ENCODE data around the gene FHL3.

FHL3 gene

GRCh38 chr1:38012363-38013226 is 7.3 kb upstream of the FHL3 start, which contains the start of gene UTP11:
Gene UTP11 (plus strand): TSS chr1:38012734. CDS start chr1:38012803, 69 bp downstream.
- DNase-seq (ENCODE audit: low spot score) = peak; percentile 98

- no peak for DNase-seq (ENCODE audit: low spot score)
Measured at GRCh38 chr1:38009841-38010180, 4.5 kb upstream of the FHL3 start.

- no peak for DNase-seq (ENCODE audit: low spot score)
Measured at GRCh38 chr1:38009088-38009840, 4.0 kb upstream of the FHL3 start.

GRCh38 chr1:38006008-38006828 is 904 bp upstream of the FHL3 start:
- DNase-seq (ENCODE audit: low spot score) = no peak

GRCh38 chr1:38004284-38005108 is 818 bp downstream of the FHL3 start:
- no peak for DNase-seq (ENCODE audit: low spot score)

- DNase-seq (ENCODE audit: low spot score) = no peak
Measured at GRCh38 chr1:38003261-38004250, 1.8 kb downstream of the FHL3 start.

- no peak for DNase-seq (ENCODE audit: low spot score)
Measured at GRCh38 chr1:38000529-38001455, 4.5 kb downstream of the FHL3 start.

- no peak for DNase-seq (ENCODE audit: low spot score)
Measured at GRCh38 chr1:38000233-38000528, 5.1 kb downstream of the FHL3 start.

GRCh38 chr1:37999430-38000232 is 5.7 kb downstream of the FHL3 start:
- no peak for DNase-seq (ENCODE audit: low spot score)

GRCh38 chr1:37998913-37999429 is 6.3 kb downstream of the FHL3 start:
- no peak for DNase-seq (ENCODE audit: low spot score)

- no peak for DNase-seq (ENCODE audit: low spot score)
Measured at GRCh38 chr1:37998089-37998808, 7.1 kb downstream of the FHL3 start.

GRCh38 chr1:37997256-37998088 is 7.8 kb downstream of the FHL3 start:
- no peak for DNase-seq (ENCODE audit: low spot score)

- DNase-seq (ENCODE audit: low spot score) = no peak
Measured at GRCh38 chr1:37995751-37996345, 9.5 kb downstream of the FHL3 start.

GRCh38 chr1:37994886-37995566 is 10.3 kb downstream of the FHL3 start:
- no peak for DNase-seq (ENCODE audit: low spot score)

GRCh38 chr1:37989361-37989930 is 15.9 kb downstream of the FHL3 start:
- no peak for DNase-seq (ENCODE audit: low spot score)

Measured in COLO829 (cell line).